HEK293 (cell line): Measurements from ENCODE around the gene ACBD3.

ENCODE experiments used
- ZNF23 ChIP-seq: fragments of 450-650 bp; formaldehyde crosslinking; IDR thresholded peaks from 2 replicates; pipeline ENCODE4 v1.5.1; 2016; ENCODE audit warnings: missing biosample characterization, missing genetic modification characterization, borderline replicate concordance
- ZNF555 ChIP-seq: fragments of 450-650 bp; formaldehyde crosslinking; conservative IDR thresholded peaks from 2 replicates; pipeline ENCODE4 v1.5.1; 2017; ENCODE audit warnings: missing biosample characterization, mild to moderate bottlenecking, missing genetic modification characterization, inconsistent platforms

- no peak for TF ChIP-seq ZNF555 (tag by site-specific recombination)
- TF ChIP-seq ZNF23 (tag by site-specific recombination): no peak
Observed at GRCh38 chr1:226109829-226110248, 76.7 kb downstream of the ACBD3 start.
